Activated CD4-positive, alpha-beta T cell treated with anti-CD3 and anti-CD28 coated beads, Interleukin-2, amount 50 U/mL, for 4 hours (primary cell): ENCODE data around the gene ZNF888.
"Not testable (repeated sequence)": the region's sequence is repeated elsewhere in the genome, so short reads cannot be mapped to it uniquely, and the experiment has no call there.

Experiments used
- DNase-seq, 2 experiments: peaks; one replicate each; pipeline ENCODE4 v3.0.0-alpha.2; 2020

The ZNF888 gene

DNA sequence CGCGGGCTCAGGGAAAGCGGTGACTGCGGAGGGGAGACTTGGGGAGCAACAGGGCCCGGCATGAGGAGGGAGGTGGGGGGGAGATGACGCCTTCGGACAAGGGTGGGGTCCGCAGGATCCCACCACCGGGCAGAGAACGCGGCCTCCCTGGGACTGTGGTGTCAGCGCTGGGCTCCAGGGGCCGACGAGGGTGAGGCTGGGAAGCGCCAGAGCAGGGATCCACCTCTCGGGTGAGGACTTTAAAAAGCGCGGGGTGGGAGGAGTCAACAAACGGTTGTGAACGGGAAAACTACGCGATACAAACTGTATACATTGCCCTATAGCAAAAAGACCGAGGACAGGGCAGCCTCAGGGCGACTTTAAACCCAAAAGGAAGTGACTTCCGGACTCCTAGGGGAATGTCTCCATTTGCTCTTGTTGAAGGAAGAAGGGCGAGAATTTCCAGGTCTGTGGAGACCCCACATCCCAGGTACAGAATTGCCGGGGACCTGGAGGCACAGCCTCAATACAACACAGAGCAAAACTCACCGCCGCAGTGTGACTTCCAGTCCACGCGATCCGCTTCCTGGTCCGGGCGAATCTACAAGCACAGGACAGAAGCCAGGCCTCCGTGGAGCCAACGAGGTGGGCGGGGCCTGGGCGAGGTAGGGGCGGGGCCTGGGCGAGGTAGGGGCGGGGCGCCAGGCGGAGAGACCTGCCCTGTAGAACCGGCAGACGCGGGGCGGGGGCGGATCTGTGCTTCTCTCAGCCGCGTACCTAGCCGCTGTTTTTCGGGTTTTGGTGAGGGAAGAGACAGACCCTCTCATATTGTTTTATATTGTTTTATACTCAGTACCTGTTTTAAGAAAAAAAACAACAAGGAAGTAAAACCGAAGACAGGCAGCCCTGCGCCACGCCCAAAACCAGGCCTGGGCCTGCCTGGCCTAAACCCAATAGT is at the start of gene ZNF888:
Gene ZNF888, minus strand, starts transcription at position 588 of the 937 bp plus-strand sequence. CDS start 5,555 bp downstream, outside the sequence.
- DNase-seq: peak; percentile 77 to 78

DNA sequence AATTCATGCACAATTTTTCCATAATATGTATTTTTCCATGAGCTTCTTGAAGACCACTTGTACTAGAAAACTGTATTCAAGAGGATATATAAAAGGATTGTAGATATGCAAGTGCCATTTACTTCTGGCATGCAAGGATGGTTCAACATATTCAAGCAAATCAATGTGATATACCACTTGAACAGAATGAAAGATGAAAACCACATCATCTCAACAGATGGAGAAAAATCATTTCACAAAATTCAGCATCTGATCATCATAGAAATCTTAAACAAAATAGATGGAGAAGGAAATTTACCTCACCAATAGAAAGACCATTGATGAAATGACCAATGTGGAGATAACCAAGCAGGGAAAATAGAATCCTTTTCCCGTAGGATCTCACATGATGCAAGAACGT is 44.5 kb upstream of the ZNF888 start:
- no peak for DNase-seq

DNA sequence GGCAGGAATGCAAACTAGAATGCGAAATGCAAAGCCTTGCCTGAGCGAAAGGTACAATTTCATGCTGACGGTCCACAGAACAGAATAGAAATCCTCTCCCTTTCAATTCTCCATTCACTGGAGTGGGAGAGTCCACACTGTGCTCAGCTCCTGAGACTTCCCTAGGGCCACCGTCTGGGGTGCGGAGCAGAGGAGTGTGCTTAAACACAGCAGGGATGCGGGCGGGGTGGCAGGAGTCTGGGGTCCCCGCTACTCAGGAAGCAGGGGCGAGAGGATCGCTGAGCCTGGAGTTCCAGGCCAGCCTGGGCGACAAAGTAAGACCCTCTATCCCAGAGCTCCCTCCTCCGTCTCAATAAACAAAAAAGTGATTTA is 40.0 kb upstream of the ZNF888 start:
- no peak for DNase-seq

GRCh38 chr19:52962394-52963246 is 39.4 kb upstream of the ZNF888 start, which contains the start of gene ZNF816:
ZNF816 (minus strand) TSS chr19:52962881; CDS start chr19:52956089, 6,792 bp downstream.
- DNase-seq: peak; percentile 99

GRCh38 chr19:52961981-52962380 is 38.8 kb upstream of the ZNF888 start:
- DNase-seq: no peak

GRCh38 chr19:52959613-52960295 is 36.5 kb upstream of the ZNF888 start:
- no peak for DNase-seq

GRCh38 chr19:52957591-52957990 is 34.4 kb upstream of the ZNF888 start:
- DNase-seq: no peak

- DNase-seq: no peak
These were observed 33.7 kb upstream of the ZNF888 start for GRCh38 chr19:52956917-52957316.

DNA sequence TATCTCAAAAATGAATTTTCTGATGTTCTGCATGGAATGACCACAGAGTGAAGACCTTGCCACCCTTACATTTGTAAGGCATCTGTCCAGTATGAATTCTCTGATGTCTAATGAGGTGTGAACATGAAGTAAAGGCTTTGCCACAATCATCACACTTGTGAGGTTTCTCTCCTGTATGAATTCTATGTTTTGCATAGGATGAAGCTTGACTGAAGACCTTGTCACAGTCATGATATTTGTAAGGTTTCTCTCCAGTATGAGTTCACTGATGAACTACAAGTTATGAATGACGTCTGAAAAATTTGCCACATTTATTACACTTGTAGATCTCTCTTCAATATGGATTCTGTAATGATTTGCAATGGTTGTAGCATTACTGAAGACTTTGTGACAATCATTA is 26.2 kb upstream of the ZNF888 start:
- no peak for DNase-seq

DNA sequence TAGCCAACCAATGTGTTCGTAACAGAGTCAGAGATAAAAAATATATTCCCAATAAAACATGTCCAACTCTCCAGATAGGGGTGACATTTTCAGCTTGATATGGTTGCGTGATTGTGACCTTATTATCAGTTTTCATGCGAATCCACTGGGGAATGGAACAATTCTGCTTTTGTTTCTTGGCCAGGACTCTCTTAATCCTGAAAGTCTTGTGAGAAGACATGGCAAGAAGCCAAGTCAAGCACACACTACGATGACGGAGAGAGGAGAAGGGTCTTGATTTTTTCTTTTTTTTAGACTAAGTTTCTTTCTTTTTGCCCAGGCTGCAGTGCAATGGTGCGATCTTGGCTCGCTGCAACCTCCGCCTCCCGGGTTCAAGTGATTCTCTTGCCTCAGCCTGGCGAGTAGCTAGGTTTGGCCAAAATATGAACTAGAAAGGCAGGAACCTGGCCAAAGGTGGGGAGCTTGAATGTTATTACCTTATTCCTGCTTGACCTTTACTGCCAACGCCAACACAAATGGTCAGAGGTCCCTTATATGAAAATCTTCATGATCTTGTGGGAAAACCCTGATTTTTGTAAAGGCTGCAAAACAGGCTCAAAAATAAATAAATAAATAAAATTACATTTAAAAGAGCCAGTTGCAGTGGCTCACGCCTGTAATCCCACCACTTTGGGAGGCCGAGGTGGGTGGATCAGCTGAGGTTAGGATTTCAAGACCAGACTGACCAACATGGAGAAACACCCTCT is 25.0 kb upstream of the ZNF888 start:
- DNase-seq: no peak

- no peak for DNase-seq
These were observed 23.4 kb upstream of the ZNF888 start for GRCh38 chr19:52946322-52947310.

GRCh38 chr19:52945652-52946321 is 22.6 kb upstream of the ZNF888 start:
- DNase-seq: no peak

DNA sequence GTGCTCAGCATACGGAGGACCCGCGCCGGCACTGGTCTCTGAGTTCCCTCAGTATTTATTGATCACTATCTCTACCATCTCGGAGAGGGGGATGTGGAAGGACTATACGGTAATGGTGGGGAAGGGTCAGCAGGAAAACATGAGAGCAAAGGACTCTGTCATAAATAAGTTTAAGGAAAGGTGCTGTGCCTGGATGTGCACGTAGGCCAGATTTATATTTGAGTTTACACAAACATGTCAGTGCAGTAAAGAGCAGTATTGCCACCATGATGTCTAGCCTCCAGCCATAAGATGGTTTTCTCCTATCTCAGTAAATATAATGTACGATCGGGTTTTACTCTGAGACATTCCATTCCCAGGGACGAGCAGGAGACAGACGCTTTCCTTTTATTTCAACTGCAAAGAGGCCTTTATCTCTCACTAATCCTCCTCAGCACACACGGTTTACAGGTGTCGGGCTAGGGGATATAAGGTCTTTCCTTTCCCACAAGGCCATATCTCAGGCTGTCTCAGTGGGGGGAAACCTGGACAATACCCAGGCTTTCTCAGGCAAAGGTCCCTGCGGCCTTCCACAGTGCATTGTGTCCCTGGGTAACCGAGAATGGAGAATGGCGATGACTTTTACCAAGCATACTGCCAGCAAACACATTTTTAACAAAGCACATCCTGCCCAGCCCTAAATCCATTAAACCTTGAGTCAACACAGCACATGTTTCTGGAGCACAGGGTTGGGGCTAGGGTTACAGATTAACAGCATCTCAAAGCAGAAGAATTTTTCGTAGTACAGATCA is 21.7 kb upstream of the ZNF888 start:
- DNase-seq: not testable (repeated sequence)

DNA sequence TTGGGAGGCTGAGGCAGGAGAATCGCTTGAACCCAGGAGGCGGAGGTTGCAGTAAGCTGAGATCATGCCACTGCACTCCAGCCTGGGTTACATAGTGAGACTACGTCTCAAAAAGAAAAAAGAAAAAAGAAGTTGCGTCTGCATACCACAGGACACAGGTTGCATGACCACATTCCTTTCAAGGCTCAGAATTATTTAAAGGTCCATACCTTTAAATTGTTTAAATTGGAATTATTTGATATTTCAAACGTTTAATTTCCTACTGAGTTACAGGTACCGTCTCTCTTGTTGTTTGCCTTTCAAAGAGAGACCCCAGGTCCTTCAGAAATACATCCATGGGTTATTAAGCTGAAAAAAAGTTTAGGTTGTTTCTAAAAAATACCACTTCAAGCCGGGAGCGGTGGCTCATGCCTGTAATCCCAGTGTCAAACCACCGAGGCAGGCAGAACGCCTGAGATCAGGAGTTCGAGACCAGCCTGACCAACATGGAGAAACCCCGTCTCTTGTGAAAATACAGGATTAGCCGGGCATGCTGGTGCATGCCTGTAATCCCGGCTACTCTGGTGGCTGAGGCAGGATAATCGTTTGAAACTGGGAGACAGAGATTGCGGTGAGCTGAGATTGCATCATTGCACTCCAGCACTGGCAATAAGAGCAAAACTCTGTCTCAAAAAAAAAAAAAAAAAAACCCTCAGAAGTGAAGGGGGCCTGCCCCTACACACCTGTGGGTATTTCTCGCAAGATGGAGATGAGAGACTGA is 20.8 kb upstream of the ZNF888 start:
- no peak for DNase-seq

- no peak for DNase-seq
These were observed 20.1 kb upstream of the ZNF888 start for GRCh38 chr19:52943134-52943883.

- peak; percentile 92 for DNase-seq
These were observed 19.3 kb upstream of the ZNF888 start for GRCh38 chr19:52942386-52943133.

- DNase-seq: peak; percentile 2 to 3
These were observed 18.7 kb upstream of the ZNF888 start for GRCh38 chr19:52941941-52942385.
